SJSA1 (cell line): ENCODE results near the gene IKZF1. TPM values are rescaled to one million over a fixed set of nuclear protein-coding genes. Genes with fewer than 3 reads are reported as not detected.

Experiments used
- DNase-seq, 2 experiments: peaks; one replicate each; pipeline ENCODE4 v3.0.0-alpha.2; 2015 to 2020; ENCODE audit warnings: low spot score in 2 of 2, low read depth in 1 of 2
- H3K27ac ChIP-seq: fragments of 250-450 bp; sonication (Bioruptor Pico); 2 replicates; pipeline ENCODE4 v1.5.1; 2020; ENCODE audit warnings: mild to moderate bottlenecking, moderate library complexity
- H3K27me3 ChIP-seq: fragments of 250-450 bp; sonication (Bioruptor Pico); replicated peaks from 2 replicates; pipeline ENCODE4 v1.5.1; 2020; ENCODE audit warnings: mild to moderate bottlenecking, moderate library complexity
- H3K36me3 ChIP-seq: fragments of 250-450 bp; sonication (Bioruptor Pico); 2 replicates; pipeline ENCODE4 v1.5.1; 2020; ENCODE audit warnings: mild to moderate bottlenecking
- H3K4me1 ChIP-seq: fragments of 250-450 bp; sonication (Bioruptor Pico); replicated peaks from 2 replicates; pipeline ENCODE4 v1.6.1; 2021; ENCODE audit warnings: mild to moderate bottlenecking
- H3K4me3 ChIP-seq: fragments of 250-450 bp; sonication (Bioruptor Pico); 2 replicates; pipeline ENCODE4 v1.5.1; 2020; ENCODE audit warnings: mild to moderate bottlenecking
- H3K9me3 ChIP-seq: fragments of 250-450 bp; sonication (Bioruptor Pico); replicated peaks from 2 replicates; pipeline ENCODE4 v1.5.1; 2020; ENCODE audit warnings: mild to moderate bottlenecking
- total RNA-seq: library from RNA; depleted of rRNA; stranded (reverse); fragments of >200 nt; shearing (Covaris generic); gene quantifications from 2 replicates; pipeline ENCODE4 v1.2.3, GENCODE V29; 2014

Gene IKZF1
- total RNA-seq, 1 experiment from 2014 or later = not detected

GRCh38 chr7:50273870-50274269 is 30.6 kb upstream of the IKZF1 start:
- Histone ChIP-seq H3K27ac (no peak overlapping the region), H3K9me3 (no peaks in the 10 kb centered on the region; the same call in 1 of the 2 replicates), H3K27me3 (no peaks in the 10 kb centered on the region), H3K4me3 (no peak overlapping the region), H3K36me3 (no peaks in the 10 kb centered on the region), H3K4me1 (no peaks in the 10 kb centered on the region)
- DNase-seq = no peak

GRCh38 chr7:50274361-50274760 is 30.2 kb upstream of the IKZF1 start:
- H3K27me3 ChIP-seq = no peaks in the 10 kb centered on the region
- no peak overlapping the region for H3K27ac ChIP-seq
- no peak for DNase-seq

GRCh38 chr7:50275430-50275829 is 29.1 kb upstream of the IKZF1 start:
- H3K27ac ChIP-seq = no peak overlapping the region
- H3K4me1 ChIP-seq = no peaks in the 10 kb centered on the region
- H3K4me3 ChIP-seq = no peak overlapping the region
- H3K27me3 ChIP-seq = no peaks in the 10 kb centered on the region
- no peak for DNase-seq
- H3K9me3 ChIP-seq = no peaks in the 10 kb centered on the region; the same call in 1 of the 2 replicates
- no peaks in the 10 kb centered on the region for H3K36me3 ChIP-seq

More at GRCh38 chr7:50274361-50274760, 30.2 kb upstream of the IKZF1 start:
- no peaks in the 10 kb centered on the region for H3K4me1 ChIP-seq
- H3K4me3 ChIP-seq = no peak overlapping the region
- H3K36me3 ChIP-seq = no peaks in the 10 kb centered on the region
- no peaks in the 10 kb centered on the region; the same call in 1 of the 2 replicates for H3K9me3 ChIP-seq

GRCh38 chr7:50276483-50276882 is 28.0 kb upstream of the IKZF1 start:
- no peak overlapping the region for H3K4me3 ChIP-seq
- H3K4me1 ChIP-seq = no peaks in the 10 kb centered on the region
- no peaks in the 10 kb centered on the region; the same call in 1 of the 2 replicates for H3K9me3 ChIP-seq
- H3K27ac ChIP-seq = no peak overlapping the region
- H3K27me3 ChIP-seq = no peaks in the 10 kb centered on the region
- no peak for DNase-seq
- H3K36me3 ChIP-seq = no peaks in the 10 kb centered on the region

- no peaks in the 10 kb centered on the region for H3K4me1 ChIP-seq
- no peak overlapping the region for H3K27ac ChIP-seq
- H3K4me3 ChIP-seq = no peak overlapping the region
- DNase-seq = no peak
- no peaks in the 10 kb centered on the region for H3K36me3 ChIP-seq
- H3K9me3 ChIP-seq = no peaks in the 10 kb centered on the region; the same call in 1 of the 2 replicates
- no peaks in the 10 kb centered on the region for H3K27me3 ChIP-seq
Observed at GRCh38 chr7:50278120-50278519, 26.4 kb upstream of the IKZF1 start.

GRCh38 chr7:50281680-50282445 is 22.7 kb upstream of the IKZF1 start:
- Histone ChIP-seq H3K9me3 (no peaks in the 10 kb centered on the region; the same call in 1 of the 2 replicates), H3K27ac (no peak overlapping the region), H3K4me1 (no peaks in the 10 kb centered on the region), H3K27me3 (no peaks in the 10 kb centered on the region), H3K4me3 (no peak overlapping the region), H3K36me3 (no peaks in the 10 kb centered on the region)
- no peak for DNase-seq

- Histone ChIP-seq H3K36me3 (no peaks in the 10 kb centered on the region), H3K4me1 (no peaks in the 10 kb centered on the region)
- no peak for DNase-seq
Observed at GRCh38 chr7:50282813-50283605, 21.5 kb upstream of the IKZF1 start.

GRCh38 chr7:50283731-50284130 is 20.8 kb upstream of the IKZF1 start:
- Histone ChIP-seq H3K36me3 (no peaks in the 10 kb centered on the region), H3K4me3 (no peak overlapping the region), H3K27ac (no peak overlapping the region), H3K9me3 (no peaks in the 10 kb centered on the region), H3K27me3 (no peaks in the 10 kb centered on the region), H3K4me1 (no peaks in the 10 kb centered on the region)
- no peak for DNase-seq

More at GRCh38 chr7:50282813-50283605, 21.5 kb upstream of the IKZF1 start:
- Histone ChIP-seq H3K27ac (no peak overlapping the region), H3K9me3 (no peaks in the 10 kb centered on the region), H3K27me3 (no peaks in the 10 kb centered on the region), H3K4me3 (no peak overlapping the region)

- DNase-seq = no peak
- Histone ChIP-seq H3K4me3 (no peak overlapping the region), H3K4me1 (no peaks in the 10 kb centered on the region), H3K27ac (no peak overlapping the region), H3K9me3 (no peaks in the 10 kb centered on the region), H3K36me3 (no peaks in the 10 kb centered on the region), H3K27me3 (no peaks in the 10 kb centered on the region)
Observed at GRCh38 chr7:50284296-50284695, 20.2 kb upstream of the IKZF1 start.

- no peaks in the 10 kb centered on the region for H3K27me3 ChIP-seq
- no peak for DNase-seq
Observed at GRCh38 chr7:50285269-50285668, 19.2 kb upstream of the IKZF1 start.

GRCh38 chr7:50287129-50287528 is 17.4 kb upstream of the IKZF1 start:
- H3K4me1 ChIP-seq = no peaks in the 10 kb centered on the region
- H3K36me3 ChIP-seq = no peaks in the 10 kb centered on the region
- no peak overlapping the region for H3K27ac ChIP-seq
- no peak overlapping the region for H3K4me3 ChIP-seq
- H3K27me3 ChIP-seq = no peaks in the 10 kb centered on the region
- no peak for DNase-seq
- no peaks in the 10 kb centered on the region for H3K9me3 ChIP-seq

More at GRCh38 chr7:50285269-50285668, 19.2 kb upstream of the IKZF1 start:
- Histone ChIP-seq H3K27ac (no peak overlapping the region), H3K36me3 (no peaks in the 10 kb centered on the region), H3K4me3 (no peak overlapping the region), H3K4me1 (no peaks in the 10 kb centered on the region), H3K9me3 (no peaks in the 10 kb centered on the region)

- no peaks in the 10 kb centered on the region for H3K4me1 ChIP-seq
- no peaks in the 10 kb centered on the region for H3K36me3 ChIP-seq
- no peak overlapping the region for H3K27ac ChIP-seq
- no peaks in the 10 kb centered on the region for H3K9me3 ChIP-seq
- no peak for DNase-seq
- no peak overlapping the region for H3K4me3 ChIP-seq
- H3K27me3 ChIP-seq = peaks cover 3% of the 10 kb centered on the region; the same call in 1 of the 2 replicates
Observed at GRCh38 chr7:50292165-50292757, 12.3 kb upstream of the IKZF1 start.

GRCh38 chr7:50292763-50293162 is 11.8 kb upstream of the IKZF1 start:
- no peak overlapping the region for H3K4me3 ChIP-seq
- no peaks in the 10 kb centered on the region for H3K4me1 ChIP-seq
- peaks cover 3% of the 10 kb centered on the region; the same call in 1 of the 2 replicates for H3K27me3 ChIP-seq
- no peaks in the 10 kb centered on the region for H3K9me3 ChIP-seq
- no peak for DNase-seq
- no peaks in the 10 kb centered on the region for H3K36me3 ChIP-seq
- no peak overlapping the region for H3K27ac ChIP-seq
